ENCODE results near the gene NASP.

NASP gene

DNA sequence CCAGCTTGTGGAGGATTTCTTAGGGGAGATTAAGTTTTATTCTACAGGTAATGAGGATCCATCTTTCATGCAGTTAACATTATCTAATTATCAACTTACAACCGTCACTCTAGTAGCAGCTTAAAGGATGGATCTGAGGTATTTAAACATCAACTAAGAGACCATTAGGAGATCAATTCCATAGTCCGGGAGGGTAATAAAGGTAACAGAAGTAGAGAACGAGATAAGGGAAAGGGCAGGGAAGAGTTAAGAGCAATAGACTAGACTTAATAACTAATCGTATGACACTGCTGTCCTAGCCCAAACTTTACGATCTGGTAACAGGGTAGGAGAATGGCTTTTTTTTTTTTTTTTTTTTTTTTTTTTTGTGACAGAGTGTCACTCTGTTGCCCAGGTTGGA lies 59.5 kb downstream of the NASP start:
- no peak overlapping the region for H3K4me3 ChIP-seq (ENCODE audit: low read depth, low read length)
- no peak for TF ChIP-seq CTCF (IDR thresholded peaks at IDR 0.05; ENCODE audit: insufficient read depth, low read length, missing control alignments)
- ChIA-PET POLR2A (no interaction called here), CTCF (interaction anchor here (1.1 to 1.3 kb wide), 3 partner anchors 8 to 581 kb away, joined by 3 to 4 read pairs (median 3); no protein-coding TSS in a partner anchor)
- no peak for DNase-seq (ENCODE audit: low read depth, low spot score)

GRCh38 chr1:45643978-45644377 lies 60.1 kb downstream of the NASP start:
- ChIA-PET CTCF (interaction anchor here (1.2 to 1.3 kb wide), 2 partner anchors 30 to 580 kb away, joined by 3 to 4 read pairs; no protein-coding TSS in a partner anchor), POLR2A (no interaction called here)
- DNase-seq (ENCODE audit: low read depth, low spot score): no peak
- TF ChIP-seq CTCF (IDR thresholded peaks at IDR 0.05; ENCODE audit: insufficient read depth, low read length, missing control alignments): no peak
- no peak overlapping the region for H3K4me3 ChIP-seq (ENCODE audit: low read depth, low read length)

- ChIA-PET POLR2A (no interaction called here), CTCF (interaction anchor here (0.8 to 1.2 kb wide), 2 partner anchors 29 to 234 kb away, joined by 3 read pairs; no protein-coding TSS in a partner anchor)
- no peak for TF ChIP-seq CTCF (IDR thresholded peaks at IDR 0.05; ENCODE audit: insufficient read depth, low read length, missing control alignments)
- no peak overlapping the region for H3K4me3 ChIP-seq (ENCODE audit: low read depth, low read length)
- DNase-seq (ENCODE audit: low read depth, low spot score): no peak
These were observed 60.8 kb downstream of the NASP start for GRCh38 chr1:45644661-45645060.

- no peak for DNase-seq (ENCODE audit: low read depth, low spot score)
- no peak for TF ChIP-seq CTCF (IDR thresholded peaks at IDR 0.05; ENCODE audit: insufficient read depth, low read length, missing control alignments)
- ChIA-PET POLR2A (no interaction called here), CTCF (interaction anchor here (1.9 kb wide), 1 partner anchor 8 kb away, joined by 8 read pairs; no protein-coding TSS in a partner anchor)
- no peak overlapping the region for H3K4me3 ChIP-seq (ENCODE audit: low read depth, low read length)
These were observed 63.6 kb downstream of the NASP start for GRCh38 chr1:45647248-45648021.

DNA sequence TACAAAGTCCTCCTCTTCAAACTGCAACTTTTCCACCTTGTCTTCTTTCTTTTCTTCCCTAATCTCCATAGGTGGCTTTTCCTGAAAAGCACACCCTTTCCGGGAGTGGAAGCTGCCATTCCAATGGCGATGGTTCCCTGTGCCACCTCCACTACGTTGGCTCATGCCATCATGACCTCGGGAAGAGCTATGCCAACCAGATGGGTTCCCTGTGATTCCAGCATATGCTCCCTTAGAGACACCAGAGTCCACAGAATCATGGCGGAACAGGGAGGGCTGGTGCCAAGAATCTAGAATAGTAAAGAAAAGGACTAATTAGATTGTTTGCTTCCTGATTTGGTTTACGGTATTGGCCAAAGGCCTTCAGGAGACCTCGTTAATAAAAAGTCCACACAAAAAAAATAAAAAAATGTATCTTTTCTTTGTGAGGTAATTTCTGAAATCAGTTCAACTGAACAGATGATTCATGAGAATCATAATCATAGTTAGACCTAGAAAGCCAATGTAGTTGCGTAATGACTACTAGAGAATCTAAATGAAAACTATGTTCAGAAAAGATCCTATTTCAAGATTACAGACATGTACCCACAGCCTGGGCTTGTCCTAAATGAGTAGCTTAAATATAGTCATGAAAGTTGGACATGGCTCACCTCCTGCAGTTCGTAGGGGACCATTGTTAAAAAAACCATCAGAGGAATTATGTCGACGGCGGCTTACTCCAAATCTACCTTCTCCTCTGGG lies 70.9 kb downstream of the NASP start:
- no peak for TF ChIP-seq CTCF (IDR thresholded peaks at IDR 0.05; ENCODE audit: insufficient read depth, low read length, missing control alignments)
- peak; percentile 7 for DNase-seq (ENCODE audit: low read depth, low spot score)
- no peak overlapping the region for H3K4me3 ChIP-seq (ENCODE audit: low read depth, low read length)
- POLR2A ChIA-PET: no interaction called here
- CTCF ChIA-PET: interaction anchor here (1.0 to 1.9 kb wide), 5 partner anchors 8 to 226 kb away, joined by 3 to 8 read pairs (median 4); no protein-coding TSS in a partner anchor

Data from AG04449 (cell line).